Activated naive CD8-positive, alpha-beta T cell treated with anti-CD3 and anti-CD28 coated beads, Interleukin-2, amount 50 U/mL, for 24 hours (primary cell): ENCODE measurements around the gene G3BP1.
A peak's percentile ranks its signal among the peaks of the same experiment; 100 is the strongest.
"Not testable (repeated sequence)": the region's sequence is repeated elsewhere in the genome, so short reads cannot be mapped to it uniquely, and the experiment has no call there.

Experiments used
- ATAC-seq: fragments of 150-1000 bp; cut with Tn5 transposase; one replicate; pipeline ENCODE4 v1.10.0; 2021
- DNase-seq: peaks from one replicate; pipeline ENCODE4 v3.0.0; 2021
- H3K27ac Mint-ChIP-seq: one replicate; pipeline ENCODE4 v1.8.0; 2021; ENCODE audit warnings: mild to moderate bottlenecking, mixed read lengths
- H3K27me3 Mint-ChIP-seq: one replicate; pipeline ENCODE4 v1.8.0; 2021; ENCODE audit warnings: mixed read lengths
- H3K36me3 Mint-ChIP-seq: one replicate; pipeline ENCODE4 v1.8.0; 2021; ENCODE audit warnings: low read depth, mixed read lengths
- H3K4me1 Mint-ChIP-seq: one replicate; pipeline ENCODE4 v1.8.0; 2021; ENCODE audit warnings: mixed read lengths
- H3K4me3 Mint-ChIP-seq: one replicate; pipeline ENCODE4 v1.8.0; 2021; ENCODE audit warnings: mild to moderate bottlenecking, moderate library complexity, mixed read lengths
- H3K9me3 Mint-ChIP-seq: one replicate; pipeline ENCODE4 v1.8.0; 2021; ENCODE audit warnings: mixed read lengths

G3BP1 gene

GRCh38 chr5:151771259-151772028 lies at the start of gene G3BP1:
TSS of gene G3BP1 (plus strand) at chr5:151771954. CDS start at chr5:151786621, 14,667 bp downstream.
- DNase-seq (peak; percentile 98), ATAC-seq (peak; percentile 88)
- H3K9me3 Mint-ChIP-seq: no peaks in the 10 kb centered on the region
- H3K27ac Mint-ChIP-seq: peak within 1 kb of the TSS; percentile 79
- H3K27me3 Mint-ChIP-seq: no peaks in the 10 kb centered on the region
- H3K4me3 Mint-ChIP-seq: peak within 1 kb of the TSS; percentile 93
- H3K4me1 Mint-ChIP-seq: peaks cover 34% of the 10 kb centered on the region
- H3K36me3 Mint-ChIP-seq: peaks cover 32% of the 10 kb centered on the region

- Mint-ChIP-seq H3K36me3 (no peaks in the 10 kb centered on the region), H3K27me3 (no peaks in the 10 kb centered on the region), H3K9me3 (no peaks in the 10 kb centered on the region), H3K4me1 (peaks cover 18% of the 10 kb centered on the region), H3K27ac (no peak overlapping the region), H3K4me3 (no peak overlapping the region)
- DNase-seq (no peak), ATAC-seq (no peak)
Measured at GRCh38 chr5:151722546-151722945, 49.2 kb upstream of the G3BP1 start.

DNA sequence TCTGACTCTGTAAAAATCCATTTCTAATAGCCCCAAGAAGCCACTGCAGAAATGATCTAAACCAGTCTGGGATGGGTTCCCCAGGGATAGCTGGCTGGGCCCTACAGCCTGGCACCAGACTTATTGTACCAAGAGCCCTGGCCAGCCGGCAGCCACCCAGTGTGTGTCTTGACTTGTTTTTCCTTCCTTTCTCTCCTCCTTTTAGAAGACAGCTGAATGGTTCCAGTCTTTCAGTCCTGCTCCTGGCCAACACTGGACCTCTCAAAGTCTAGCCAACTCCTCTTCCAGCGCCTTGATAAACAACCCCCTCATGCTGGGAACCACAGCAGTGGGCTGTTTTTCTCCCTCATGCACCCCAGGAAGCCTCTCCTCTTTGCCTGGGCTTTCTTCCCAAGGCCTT lies 47.4 kb upstream of the G3BP1 start:
- ATAC-seq: no peak
- Mint-ChIP-seq H3K27me3 (no peaks in the 10 kb centered on the region), H3K4me1 (peaks cover 18% of the 10 kb centered on the region), H3K9me3 (peaks cover 2% of the 10 kb centered on the region), H3K4me3 (no peak overlapping the region), H3K36me3 (peaks cover 3% of the 10 kb centered on the region), H3K27ac (no peak overlapping the region)
- no peak for DNase-seq

- not testable (repeated sequence) for H3K4me1 Mint-ChIP-seq, ATAC-seq, H3K4me3 Mint-ChIP-seq, H3K27me3 Mint-ChIP-seq, DNase-seq, H3K9me3 Mint-ChIP-seq
- Mint-ChIP-seq H3K27ac (peak overlapping the region; percentile 22), H3K36me3 (peaks cover 13% of the 10 kb centered on the region)
Measured at GRCh38 chr5:151729597-151729996, 42.2 kb upstream of the G3BP1 start.

- no peak for ATAC-seq
- Mint-ChIP-seq H3K27me3 (no peaks in the 10 kb centered on the region), H3K36me3 (peaks cover 13% of the 10 kb centered on the region), H3K4me1 (no peaks in the 10 kb centered on the region), H3K4me3 (no peak overlapping the region), H3K27ac (no peak overlapping the region), H3K9me3 (peaks cover 7% of the 10 kb centered on the region)
- DNase-seq: no peak
Measured at GRCh38 chr5:151730381-151730780, 41.4 kb upstream of the G3BP1 start.

GRCh38 chr5:151733358-151734063 lies 38.2 kb upstream of the G3BP1 start:
- peaks cover 13% of the 10 kb centered on the region for H3K36me3 Mint-ChIP-seq
- H3K27ac Mint-ChIP-seq: no peak overlapping the region
- H3K27me3 Mint-ChIP-seq: no peaks in the 10 kb centered on the region
- DNase-seq (no peak), ATAC-seq (no peak)
- peaks cover 7% of the 10 kb centered on the region for H3K9me3 Mint-ChIP-seq
- H3K4me1 Mint-ChIP-seq: no peaks in the 10 kb centered on the region
- no peak overlapping the region for H3K4me3 Mint-ChIP-seq

DNA sequence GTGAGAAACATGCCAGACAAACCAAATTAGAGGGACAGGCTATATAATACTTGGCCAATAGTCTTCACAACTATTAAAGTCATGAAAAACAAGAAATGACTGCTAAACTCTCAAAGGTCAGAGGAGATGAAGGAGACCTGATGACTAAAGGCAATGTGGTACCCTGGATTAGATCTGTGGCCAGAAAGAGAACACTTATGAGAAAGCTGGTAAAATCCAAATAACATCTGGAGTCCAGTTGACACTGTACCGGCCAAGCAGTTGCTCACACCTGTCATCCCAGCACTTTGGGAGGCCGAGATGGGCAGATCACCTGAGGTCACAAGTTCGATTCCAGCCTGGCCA lies 37.7 kb upstream of the G3BP1 start:
- H3K4me1 Mint-ChIP-seq: no peaks in the 10 kb centered on the region
- no peak overlapping the region for H3K4me3 Mint-ChIP-seq
- H3K9me3 Mint-ChIP-seq: peaks cover 7% of the 10 kb centered on the region
- no peak for ATAC-seq
- no peak overlapping the region for H3K27ac Mint-ChIP-seq
- no peaks in the 10 kb centered on the region for H3K27me3 Mint-ChIP-seq
- peaks cover 13% of the 10 kb centered on the region for H3K36me3 Mint-ChIP-seq
- no peak for DNase-seq

DNA sequence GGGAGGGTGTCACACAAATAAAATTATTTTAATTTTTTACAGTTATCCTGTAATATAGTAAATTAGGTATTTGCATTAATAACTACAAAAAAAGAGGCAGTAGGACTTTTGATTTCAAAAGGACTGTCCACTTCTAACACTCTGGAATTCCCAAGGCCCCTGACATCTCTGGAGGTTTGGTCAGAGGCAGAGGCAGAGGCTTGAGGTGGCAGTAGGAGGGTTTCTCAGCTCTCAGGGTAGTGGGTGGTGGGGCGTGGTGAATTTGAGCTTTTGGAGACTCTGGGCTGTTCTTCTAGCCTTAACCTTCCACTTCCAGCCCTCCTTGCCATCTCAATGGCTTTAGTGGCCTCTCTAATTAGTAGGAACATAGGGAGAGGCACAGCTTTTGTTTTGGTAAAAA lies 36.1 kb upstream of the G3BP1 start:
- H3K36me3 Mint-ChIP-seq: peaks cover 2% of the 10 kb centered on the region
- H3K4me3 Mint-ChIP-seq: no peak overlapping the region
- ATAC-seq: no peak

DNA sequence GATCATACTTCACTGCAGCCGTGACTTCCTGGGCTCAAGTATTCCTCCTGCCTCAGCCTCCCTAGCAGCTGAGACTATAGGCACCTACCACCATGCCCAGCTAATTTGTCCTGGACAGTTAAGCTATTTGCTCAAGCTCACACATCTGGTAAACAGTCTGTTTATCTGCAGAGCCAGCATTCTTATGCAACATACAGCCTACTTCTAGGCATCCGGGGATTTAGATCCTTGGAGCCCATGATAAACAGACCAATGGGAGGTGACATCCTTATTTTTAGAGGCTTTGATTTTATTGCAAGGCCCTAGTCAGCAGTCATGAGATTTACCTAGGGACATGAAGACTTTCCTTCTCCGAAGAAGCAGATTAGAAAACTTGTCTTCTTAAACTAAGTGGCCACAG lies 34.3 kb upstream of the G3BP1 start:
- no peak for ATAC-seq

More for the DNA sequence above, 36.1 kb upstream of the G3BP1 start:
- no peak overlapping the region for H3K27ac Mint-ChIP-seq
- DNase-seq: no peak
- H3K4me1 Mint-ChIP-seq: peaks cover 7% of the 10 kb centered on the region
- H3K9me3 Mint-ChIP-seq: no peaks in the 10 kb centered on the region
- H3K27me3 Mint-ChIP-seq: no peaks in the 10 kb centered on the region

DNA sequence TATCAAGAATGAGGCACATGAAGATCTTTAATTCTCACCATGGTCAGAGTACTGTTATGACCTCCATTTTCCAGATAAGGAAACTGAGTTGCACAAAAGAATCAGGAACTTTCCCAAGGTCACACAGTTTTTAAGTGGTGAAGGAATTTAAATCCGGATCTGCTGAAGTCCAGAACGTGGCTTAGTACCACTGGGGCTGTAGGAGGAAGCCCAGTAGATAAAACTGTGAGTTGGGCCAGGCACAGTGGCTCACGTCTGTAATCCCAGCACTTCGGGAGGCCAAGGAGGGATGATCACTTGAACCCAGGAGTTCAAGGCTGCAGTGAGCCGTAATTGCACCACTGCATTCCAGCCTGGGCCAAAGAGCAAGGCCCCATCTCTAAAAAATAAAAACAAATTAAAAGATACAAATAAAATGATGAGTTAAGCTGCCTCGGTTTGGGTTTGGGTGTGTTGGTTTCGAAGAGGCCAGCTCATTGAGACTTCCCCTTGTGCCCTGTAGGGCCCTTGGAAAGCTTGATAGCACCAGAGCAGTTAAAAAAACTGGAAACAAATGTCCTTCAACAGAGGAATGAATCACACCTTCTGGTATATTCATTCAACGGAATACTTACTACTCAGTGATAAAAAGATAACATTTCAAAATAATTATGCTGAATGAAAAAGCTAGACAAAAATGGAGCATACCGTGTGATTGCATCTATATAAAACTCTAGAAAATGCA lies 33.5 kb upstream of the G3BP1 start:
- ATAC-seq (no peak), DNase-seq (no peak)
- H3K36me3 Mint-ChIP-seq: peaks cover 10% of the 10 kb centered on the region
- H3K9me3 Mint-ChIP-seq: no peaks in the 10 kb centered on the region
- no peaks in the 10 kb centered on the region for H3K27me3 Mint-ChIP-seq
- no peak overlapping the region for H3K4me3 Mint-ChIP-seq
- H3K4me1 Mint-ChIP-seq: peaks cover 11% of the 10 kb centered on the region
- no peak overlapping the region for H3K27ac Mint-ChIP-seq

More for the DNA sequence above, 34.3 kb upstream of the G3BP1 start:
- peaks cover 3% of the 10 kb centered on the region for H3K36me3 Mint-ChIP-seq
- H3K4me3 Mint-ChIP-seq: no peak overlapping the region
- H3K9me3 Mint-ChIP-seq: no peaks in the 10 kb centered on the region
- no peak for DNase-seq
- H3K27me3 Mint-ChIP-seq: no peaks in the 10 kb centered on the region
- no peak overlapping the region for H3K27ac Mint-ChIP-seq
- H3K4me1 Mint-ChIP-seq: peaks cover 11% of the 10 kb centered on the region

GRCh38 chr5:151739395-151739794 lies 32.4 kb upstream of the G3BP1 start:
- no peak overlapping the region for H3K4me3 Mint-ChIP-seq
- H3K4me1 Mint-ChIP-seq: peaks cover 15% of the 10 kb centered on the region
- ATAC-seq: no peak
- no peaks in the 10 kb centered on the region for H3K27me3 Mint-ChIP-seq
- peaks cover 21% of the 10 kb centered on the region for H3K36me3 Mint-ChIP-seq
- no peak for DNase-seq
- H3K9me3 Mint-ChIP-seq: no peaks in the 10 kb centered on the region
- H3K27ac Mint-ChIP-seq: no peak overlapping the region

GRCh38 chr5:151739939-151740335 lies 31.8 kb upstream of the G3BP1 start:
- H3K4me3 Mint-ChIP-seq: no peak overlapping the region
- ATAC-seq (no peak), DNase-seq (no peak)
- no peaks in the 10 kb centered on the region for H3K27me3 Mint-ChIP-seq
- no peaks in the 10 kb centered on the region for H3K9me3 Mint-ChIP-seq
- no peak overlapping the region for H3K27ac Mint-ChIP-seq
- peaks cover 16% of the 10 kb centered on the region for H3K4me1 Mint-ChIP-seq
- H3K36me3 Mint-ChIP-seq: peaks cover 23% of the 10 kb centered on the region

- no peaks in the 10 kb centered on the region for H3K9me3 Mint-ChIP-seq
- no peak overlapping the region for H3K27ac Mint-ChIP-seq
- peaks cover 23% of the 10 kb centered on the region for H3K36me3 Mint-ChIP-seq
- H3K4me1 Mint-ChIP-seq: peaks cover 21% of the 10 kb centered on the region
- DNase-seq (peak; percentile 55), ATAC-seq (peak; percentile 64)
- no peak overlapping the region for H3K4me3 Mint-ChIP-seq
- H3K27me3 Mint-ChIP-seq: no peaks in the 10 kb centered on the region
Measured at GRCh38 chr5:151740336-151740942, 31.3 kb upstream of the G3BP1 start.

- Mint-ChIP-seq H3K36me3 (peaks cover 23% of the 10 kb centered on the region), H3K4me3 (no peak overlapping the region), H3K9me3 (no peaks in the 10 kb centered on the region), H3K4me1 (peaks cover 26% of the 10 kb centered on the region), H3K27me3 (no peaks in the 10 kb centered on the region), H3K27ac (no peak overlapping the region)
- ATAC-seq: no peak
- no peak for DNase-seq
Measured at GRCh38 chr5:151740958-151741373, 30.8 kb upstream of the G3BP1 start.
